Activated CD8-positive, alpha-beta memory T cell treated with anti-CD3 and anti-CD28 coated beads, Interleukin-2, amount 50 U/mL, for 24 hours (primary cell): ENCODE data around the gene TMEM132E.

Experiments used
- DNase-seq: peaks from one replicate; pipeline ENCODE4 v3.0.0-alpha.2; 2020; ENCODE audit errors: extremely low read depth

TMEM132E gene

DNA sequence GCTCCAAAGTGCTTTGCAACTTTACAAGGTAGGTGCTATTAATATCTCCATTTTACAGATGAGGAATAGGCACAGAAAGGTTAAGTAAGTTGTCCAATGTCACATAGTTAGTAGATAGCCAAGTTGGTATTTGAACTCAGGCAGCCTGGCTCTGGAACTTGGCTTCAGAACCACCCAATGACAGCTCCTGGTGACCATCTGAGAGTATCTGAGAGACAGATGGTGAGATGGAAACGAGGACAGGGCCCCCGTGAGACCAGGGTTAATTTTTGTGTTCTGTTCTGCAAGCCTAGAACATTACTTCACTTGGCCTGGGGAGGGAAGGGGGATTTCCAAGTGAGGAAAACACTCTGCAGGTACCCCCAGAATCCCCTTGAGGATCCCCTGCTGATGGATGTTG lies 9.8 kb upstream of the TMEM132E start:
- DNase-seq, result no peak

GRCh38 chr17:34570506-34570905 lies 8.9 kb upstream of the TMEM132E start:
- no peak for DNase-seq

GRCh38 chr17:34571428-34572130 lies 7.8 kb upstream of the TMEM132E start:
- no peak for DNase-seq

GRCh38 chr17:34572483-34572882 lies 6.9 kb upstream of the TMEM132E start:
- DNase-seq, result no peak

DNA sequence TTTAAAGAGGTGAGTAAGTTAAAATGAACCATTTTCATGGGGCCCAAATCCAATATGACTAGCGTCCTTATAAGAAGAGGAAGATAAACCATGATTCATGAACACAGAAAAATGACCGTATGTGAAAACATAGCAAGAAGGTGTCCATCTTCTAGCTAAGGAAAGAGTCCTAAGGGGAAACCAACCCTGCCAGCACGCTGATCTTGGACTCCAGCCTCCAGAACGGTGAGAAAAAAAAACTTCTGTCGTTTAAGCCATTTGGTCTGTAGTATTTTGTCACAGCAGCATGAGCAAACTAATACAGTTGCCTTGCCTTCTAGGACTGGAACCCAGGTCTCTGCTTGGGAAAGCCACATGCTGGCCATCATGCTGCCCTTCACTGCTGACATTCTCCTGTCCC lies 4.2 kb upstream of the TMEM132E start:
- no peak for DNase-seq

DNA sequence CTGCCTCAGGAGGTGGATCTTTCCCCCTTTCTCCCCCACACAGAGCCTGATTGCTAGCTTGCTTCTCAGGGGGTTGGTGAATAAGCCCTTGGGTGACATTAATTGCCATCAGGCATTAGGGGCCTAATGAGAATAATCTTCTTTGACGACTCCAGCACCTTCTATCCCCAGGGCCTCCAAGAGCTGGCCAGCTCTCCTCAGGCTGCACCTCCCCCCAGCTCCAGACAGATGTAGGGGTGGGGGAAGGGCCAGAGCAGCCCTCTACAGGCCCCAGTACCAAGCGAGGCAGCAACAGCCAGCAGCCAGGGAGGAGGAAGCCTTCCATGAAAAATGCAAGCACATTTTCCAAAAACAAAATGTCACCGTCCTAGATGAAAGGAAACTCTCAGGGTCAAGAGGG lies 1.4 kb upstream of the TMEM132E start:
- DNase-seq, result no peak

GRCh38 chr17:34578656-34579016 lies 746 bp upstream of the TMEM132E start:
- no peak for DNase-seq

- DNase-seq, result no peak
These were observed 750 bp downstream of the TMEM132E start for GRCh38 chr17:34579979-34580684.

GRCh38 chr17:34580685-34581445 lies 1.5 kb downstream of the TMEM132E start:
- DNase-seq, result no peak

DNA sequence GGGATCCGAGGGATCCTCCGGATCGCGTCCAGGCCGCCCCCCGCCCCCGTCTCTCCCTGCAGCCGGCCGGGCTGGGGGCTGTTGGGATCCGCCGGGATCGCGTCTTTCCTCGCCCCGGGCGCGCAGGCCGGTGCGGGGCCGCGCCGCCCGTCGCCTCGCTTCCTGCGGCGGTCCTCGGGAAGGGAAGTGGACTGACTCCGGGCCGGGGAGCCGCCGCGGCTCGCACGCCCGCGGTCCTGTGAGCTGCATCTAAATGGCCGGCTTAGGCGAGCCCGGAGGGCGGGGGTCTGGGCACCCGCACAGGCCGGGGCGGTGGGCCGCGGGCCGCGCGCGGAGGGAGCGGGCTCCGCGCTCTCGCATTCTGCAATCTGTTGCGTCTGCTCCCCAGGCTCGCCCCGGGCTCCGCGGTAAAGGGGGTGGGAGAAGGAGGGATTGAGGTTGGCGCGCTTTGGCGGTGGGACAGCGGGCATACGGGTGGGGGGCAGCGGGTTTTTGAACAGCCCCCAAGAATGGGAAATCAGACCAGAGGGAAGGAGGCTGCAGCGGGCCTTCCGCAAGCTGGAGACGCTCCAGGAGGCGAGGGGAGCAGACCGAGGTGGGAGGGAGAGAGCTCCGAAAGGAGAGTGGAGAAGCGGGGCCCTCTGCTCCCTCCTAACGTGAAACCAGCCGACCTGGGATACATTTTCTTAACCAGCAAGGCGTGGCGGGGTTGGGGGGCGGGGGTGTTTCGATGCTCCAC lies 2.2 kb downstream of the TMEM132E start:
- DNase-seq, result no peak

- no peak for DNase-seq
These were observed 3.0 kb downstream of the TMEM132E start for GRCh38 chr17:34582185-34582900.

GRCh38 chr17:34582901-34583245 lies 3.5 kb downstream of the TMEM132E start:
- DNase-seq, result no peak

DNA sequence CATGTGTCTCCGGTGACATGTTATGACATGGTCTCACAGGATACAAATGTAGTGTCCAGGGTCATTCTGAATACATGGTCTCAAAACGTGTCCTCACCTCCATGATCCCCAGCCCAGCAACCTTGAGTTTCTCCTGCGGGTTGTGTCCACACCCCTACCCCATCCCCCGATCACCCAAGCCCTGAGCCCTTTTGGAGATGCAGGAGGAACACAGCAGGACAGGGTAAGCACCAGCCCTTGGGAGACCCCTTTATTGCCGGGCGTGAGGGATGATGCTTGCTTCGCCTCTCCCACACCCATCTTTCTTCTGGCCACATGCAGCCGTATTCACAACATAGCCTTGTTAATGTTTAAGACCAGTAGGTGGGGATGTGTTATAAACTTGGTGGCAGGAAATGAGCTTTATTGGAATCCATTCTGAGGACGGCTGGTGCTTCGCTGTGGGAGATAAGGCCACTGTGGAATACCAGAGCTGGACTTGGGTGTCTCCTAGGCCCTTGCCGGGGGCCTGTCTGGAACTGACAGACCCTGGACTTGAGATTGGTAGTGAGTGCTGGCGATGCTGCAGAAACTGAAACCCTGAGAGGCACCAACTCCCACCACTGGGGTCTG lies 5.5 kb downstream of the TMEM132E start:
- no peak for DNase-seq

DNA sequence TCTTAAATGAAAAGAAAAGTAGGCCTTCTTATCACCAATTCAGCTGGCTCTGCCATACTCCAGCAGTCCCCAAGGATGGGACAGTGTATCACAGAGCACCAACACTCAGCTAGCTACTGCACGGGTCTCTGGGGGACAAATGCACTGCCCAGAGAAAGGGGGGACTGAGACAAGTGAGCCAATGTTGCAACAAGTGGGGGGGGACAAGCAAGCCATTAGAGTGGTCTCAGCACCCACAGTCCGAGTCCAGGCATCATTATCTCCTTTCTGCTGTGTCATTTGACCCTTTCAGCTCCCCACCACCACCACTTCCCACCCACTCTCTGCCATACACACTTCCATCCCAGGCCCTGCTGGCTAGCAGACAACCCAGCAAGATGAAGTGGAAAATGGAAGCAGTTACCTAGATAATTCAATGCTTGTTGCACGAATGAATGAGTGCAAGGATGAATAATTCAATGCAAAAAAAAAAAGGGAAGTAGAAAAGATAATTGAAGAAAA lies 7.0 kb downstream of the TMEM132E start:
- no peak for DNase-seq

GRCh38 chr17:34588266-34588665 lies 8.9 kb downstream of the TMEM132E start:
- no peak for DNase-seq

GRCh38 chr17:34589120-34589965 lies 10.0 kb downstream of the TMEM132E start:
- DNase-seq, result no peak

DNA sequence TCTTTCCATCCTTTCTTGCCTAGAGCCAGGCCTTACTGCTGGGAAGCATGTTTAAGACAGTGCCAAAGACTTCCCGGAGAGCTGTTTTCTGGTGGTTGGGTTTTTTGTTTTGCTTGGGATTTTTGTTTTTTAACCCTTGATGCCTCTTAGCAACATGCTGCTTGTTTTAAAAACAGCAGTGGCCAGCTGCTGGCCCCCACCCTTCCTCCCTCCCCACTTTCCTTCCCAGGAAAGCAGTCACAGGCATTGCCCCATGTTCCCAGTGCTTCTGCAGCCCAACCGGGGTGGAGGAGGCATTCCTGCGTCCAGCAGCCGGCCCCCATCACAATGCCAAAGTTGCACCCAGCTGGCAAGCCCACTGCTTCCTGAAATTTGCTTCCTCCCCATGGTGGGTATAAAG lies 12.6 kb downstream of the TMEM132E start:
- no peak for DNase-seq

DNA sequence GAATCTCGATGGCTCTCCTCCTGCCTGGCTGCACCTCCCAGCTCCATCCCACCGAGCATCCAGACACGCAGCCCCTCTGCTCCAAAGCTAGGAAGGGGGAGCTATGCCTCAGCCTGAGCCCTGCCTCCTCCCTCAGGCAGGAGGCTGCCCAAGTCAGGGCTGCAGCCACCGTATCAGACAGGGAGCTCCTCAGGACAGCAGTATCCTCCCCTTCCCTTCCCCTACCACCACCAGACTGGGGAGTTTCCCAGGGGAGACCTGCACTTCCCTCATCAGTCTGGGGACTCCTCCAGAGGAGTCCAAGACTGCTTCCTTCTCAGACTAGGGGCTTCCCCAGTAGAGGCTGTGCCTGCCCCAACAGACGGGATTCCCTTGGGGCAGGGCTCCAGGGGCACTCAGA lies 17.5 kb downstream of the TMEM132E start:
- DNase-seq, result no peak

DNA sequence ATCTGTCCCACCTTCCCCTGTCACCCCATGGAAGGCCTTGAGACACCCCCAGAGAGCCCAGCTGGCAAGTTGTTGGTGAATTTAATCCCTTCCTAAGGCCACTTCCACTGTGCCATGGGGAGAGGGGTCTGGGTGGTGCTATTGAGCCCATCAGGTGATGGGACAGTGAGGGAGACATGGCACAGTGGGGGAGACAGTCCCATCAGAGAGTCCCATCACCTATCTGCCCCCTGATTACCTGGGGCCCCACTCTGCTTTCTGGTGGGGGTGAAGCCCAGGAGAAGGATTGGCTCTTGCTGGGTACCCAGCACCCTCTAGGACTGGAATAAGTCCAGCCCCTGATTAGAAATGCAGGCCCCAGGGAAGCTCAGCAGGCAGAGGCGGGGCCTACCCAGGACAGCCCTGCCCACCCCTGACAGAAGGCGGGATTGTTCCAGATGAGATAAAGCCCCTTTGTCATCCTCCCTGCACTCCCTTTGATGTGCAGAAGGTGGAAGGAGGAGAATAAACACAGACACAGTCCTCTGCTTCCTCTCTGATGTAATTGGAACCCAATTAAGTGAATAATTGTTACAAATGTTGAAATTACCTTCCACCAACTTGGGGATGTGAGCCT lies 18.9 kb downstream of the TMEM132E start:
- DNase-seq, result no peak

DNA sequence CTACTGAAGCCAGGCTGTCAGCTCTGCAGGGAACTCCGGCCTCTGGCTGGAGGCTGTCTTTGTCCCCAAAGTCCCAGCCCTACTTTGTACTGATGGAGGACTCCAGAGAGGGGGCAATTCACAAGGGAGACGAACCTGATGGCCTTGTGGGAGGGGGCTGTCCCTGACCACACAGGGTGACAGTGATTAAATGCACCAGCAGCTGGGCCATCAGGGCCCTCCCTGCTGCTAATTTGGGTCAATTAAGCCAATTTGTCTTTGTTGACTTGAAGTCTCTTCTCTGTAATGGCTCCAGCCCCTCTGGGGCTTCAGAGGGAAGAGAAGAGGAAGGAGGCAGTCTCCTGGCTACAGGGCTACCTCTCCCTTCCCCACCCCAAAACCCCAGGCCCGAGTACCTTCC lies 22.0 kb downstream of the TMEM132E start:
- no peak for DNase-seq
